Measurements from ENCODE around the gene NMT1.
"Not testable (repeated sequence)": the region's sequence is repeated elsewhere in the genome, so short reads cannot be mapped to it uniquely, and the experiment has no call there.

NMT1 gene

GRCh38 chr17:45038728-45039634 is 22.1 kb upstream of the NMT1 start:
- DNase-seq = no peak

- no peak for DNase-seq
Observed at GRCh38 chr17:45040459-45040858, 20.7 kb upstream of the NMT1 start.

DNA sequence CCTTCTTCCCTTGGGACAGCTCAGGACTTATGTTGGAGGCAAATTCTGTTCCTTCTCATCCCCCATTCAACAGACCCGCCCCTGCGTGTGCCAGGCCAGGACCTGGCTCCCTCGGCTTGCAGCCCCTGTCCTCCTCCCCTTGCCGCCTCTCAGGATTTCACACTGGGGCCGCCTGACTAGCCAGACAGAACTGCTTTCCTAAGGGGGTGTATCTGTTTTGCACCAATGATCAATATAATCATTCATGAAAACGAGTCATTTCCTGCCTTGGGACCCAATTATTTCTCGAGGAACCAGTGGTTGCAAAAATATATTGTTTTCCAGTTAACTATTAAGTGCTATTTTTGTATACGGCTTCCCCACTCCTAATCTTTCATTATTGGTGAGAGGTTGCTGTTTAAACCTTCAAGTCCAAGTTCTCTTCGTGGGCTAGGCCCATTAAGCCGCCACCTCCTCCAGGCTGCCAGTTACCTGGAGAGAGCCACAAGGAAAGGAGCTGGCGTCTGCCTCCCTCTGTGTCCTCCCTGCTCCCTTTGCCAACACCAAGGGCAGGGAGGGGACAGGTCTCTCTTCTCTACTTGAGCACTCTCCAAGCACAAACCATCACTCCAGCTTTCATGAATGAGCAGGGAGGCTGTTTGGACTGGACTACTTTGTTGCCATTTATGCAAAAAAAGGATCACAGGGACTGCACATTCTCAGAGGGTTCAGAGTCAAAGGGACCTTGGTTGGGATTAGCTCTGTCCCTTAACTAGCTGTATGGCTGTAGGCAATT is 18.6 kb upstream of the NMT1 start:
- DNase-seq = no peak

DNA sequence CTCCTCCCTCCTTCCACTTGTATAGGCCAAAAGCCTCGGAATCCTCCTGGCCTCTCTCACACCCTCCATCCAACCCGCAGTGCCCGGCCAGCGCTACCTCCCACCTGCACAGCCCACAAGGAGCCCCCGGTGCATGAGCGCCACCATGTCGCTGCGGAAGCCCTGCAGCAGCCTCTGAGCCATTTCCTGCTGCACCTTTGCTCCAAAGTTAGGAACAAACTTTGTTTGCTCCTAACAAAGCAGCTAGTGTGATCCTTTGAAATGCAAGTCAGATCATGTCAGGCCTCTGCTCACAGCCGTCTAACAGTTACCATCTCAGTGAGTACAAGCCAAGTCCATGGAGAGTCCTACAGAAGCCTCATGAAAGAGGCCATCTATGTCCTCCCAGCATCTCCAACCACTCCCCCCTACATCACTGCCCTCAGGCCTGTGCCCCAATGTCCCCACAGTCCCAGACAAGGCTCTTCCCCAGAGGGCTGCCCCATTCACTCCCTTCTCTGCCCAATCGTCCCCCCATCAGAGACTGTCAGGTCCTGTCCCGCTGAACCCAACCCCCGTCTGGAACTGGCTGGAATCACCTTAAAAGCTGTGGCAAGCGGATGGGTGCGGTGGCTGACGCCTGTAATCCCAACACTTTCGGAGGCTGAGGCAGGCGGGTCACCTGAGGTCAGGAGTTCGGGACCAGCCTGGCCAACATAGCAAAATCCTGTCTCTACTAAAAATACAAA is 17.1 kb upstream of the NMT1 start:
- no peak for DNase-seq

GRCh38 chr17:45046537-45047125 is 14.5 kb upstream of the NMT1 start:
- DNase-seq = no peak

- no peak for DNase-seq
Observed at GRCh38 chr17:45048795-45049563, 12.1 kb upstream of the NMT1 start.

DNA sequence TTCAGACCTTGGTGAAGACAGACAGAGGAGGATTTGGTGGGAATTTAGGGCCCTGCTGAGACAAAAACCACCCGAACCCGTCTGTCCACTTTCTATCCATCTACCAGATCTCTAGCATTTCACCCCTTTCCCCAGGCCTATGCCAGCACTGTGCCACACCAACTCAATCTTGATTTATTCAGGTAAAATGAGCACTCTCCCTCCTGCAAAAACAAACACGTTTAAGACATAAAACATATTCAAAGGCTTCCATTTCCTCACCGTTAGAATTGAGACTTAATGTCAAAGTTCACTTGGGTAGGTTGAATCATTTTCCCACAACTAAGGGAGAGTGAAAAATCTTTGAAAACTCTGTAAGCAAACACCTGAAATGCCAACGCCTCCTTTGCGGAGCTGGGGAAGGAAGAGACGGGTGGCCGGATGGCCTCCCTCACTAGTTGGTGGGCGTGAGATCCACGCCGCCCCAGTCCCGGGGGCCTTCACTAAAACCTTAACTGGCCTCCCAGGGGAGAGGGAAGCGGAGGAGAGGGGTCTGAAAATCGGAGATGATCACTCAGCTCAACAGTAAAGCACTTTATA is 10.5 kb upstream of the NMT1 start:
- no peak for DNase-seq

DNA sequence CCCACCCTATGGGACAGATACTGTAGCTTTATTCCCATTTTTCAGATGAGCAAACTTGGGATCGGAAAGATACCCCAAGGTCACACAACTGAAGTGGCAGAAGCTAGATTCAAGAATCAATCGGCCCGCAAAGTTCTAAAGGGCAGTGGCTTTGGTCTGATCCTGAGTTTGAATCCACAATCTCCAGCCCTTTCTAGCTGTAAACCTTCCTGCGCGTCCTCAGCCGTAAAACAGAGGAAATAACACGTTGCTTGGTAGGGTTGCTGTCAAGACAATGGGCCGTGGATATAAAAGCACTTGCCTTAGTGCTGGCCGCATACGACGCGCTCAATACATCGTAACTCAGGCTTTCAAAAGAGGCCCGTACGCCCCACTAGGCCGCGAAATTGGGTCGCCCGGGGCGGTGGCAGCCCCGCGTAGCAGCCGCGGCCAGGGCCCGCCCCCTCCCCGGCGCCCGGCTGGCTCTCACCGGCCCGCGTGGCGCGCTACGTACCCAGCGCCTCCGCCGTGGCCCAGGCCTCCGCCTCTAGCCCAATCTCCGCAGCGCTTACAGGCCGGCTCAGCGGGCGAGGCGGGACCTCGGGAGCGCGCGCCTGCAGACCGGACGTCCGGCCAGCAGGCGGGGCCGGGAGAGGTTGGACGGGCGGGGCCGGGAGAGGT is 9.9 kb upstream of the NMT1 start, which contains the start of gene DCAKD:
DCAKD (minus strand) TSS at position 573 of the 660 bp plus-strand sequence. CDS start 16,747 bp downstream, outside the sequence.
- peak; percentile 96 for DNase-seq

- not testable (repeated sequence) for DNase-seq
Observed at GRCh38 chr17:45051720-45052051, 9.4 kb upstream of the NMT1 start.

DNA sequence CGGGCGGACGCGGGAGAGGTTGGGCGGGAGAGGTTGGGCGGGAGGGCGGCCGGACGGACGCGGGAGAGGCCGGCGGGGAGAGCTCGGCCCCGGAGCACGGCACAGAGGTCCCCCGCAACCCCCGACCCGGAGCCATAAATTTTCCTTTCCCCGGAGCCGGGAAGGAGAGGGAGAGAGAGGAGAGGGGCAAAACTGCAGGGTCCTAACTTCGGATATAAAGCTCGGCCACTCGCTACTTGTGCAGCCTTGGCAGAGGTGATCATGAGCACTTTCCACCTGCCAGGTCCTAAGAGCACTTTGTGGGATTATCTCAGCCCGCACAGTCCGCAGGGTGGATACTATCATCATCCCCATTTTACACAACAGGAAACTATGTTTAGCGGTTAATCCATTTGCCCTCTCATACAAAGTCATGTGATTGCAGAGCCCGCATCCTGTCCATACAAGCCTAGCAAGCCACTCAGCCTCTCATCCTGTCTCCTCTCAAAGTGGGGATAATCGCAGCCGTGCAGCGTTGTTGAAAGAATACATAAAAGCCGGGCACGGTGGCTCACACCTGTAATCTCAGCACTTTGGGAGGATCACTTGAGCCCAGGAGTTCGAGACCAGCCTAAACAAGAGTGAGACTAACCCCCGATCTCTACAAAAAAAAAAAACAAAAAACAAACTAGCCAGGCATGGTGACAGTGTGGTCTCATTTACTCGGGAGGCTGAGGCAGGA is 8.9 kb upstream of the NMT1 start:
- DNase-seq = no peak

- no peak for DNase-seq
Observed at GRCh38 chr17:45060382-45060796, 728 bp upstream of the NMT1 start.

DNA sequence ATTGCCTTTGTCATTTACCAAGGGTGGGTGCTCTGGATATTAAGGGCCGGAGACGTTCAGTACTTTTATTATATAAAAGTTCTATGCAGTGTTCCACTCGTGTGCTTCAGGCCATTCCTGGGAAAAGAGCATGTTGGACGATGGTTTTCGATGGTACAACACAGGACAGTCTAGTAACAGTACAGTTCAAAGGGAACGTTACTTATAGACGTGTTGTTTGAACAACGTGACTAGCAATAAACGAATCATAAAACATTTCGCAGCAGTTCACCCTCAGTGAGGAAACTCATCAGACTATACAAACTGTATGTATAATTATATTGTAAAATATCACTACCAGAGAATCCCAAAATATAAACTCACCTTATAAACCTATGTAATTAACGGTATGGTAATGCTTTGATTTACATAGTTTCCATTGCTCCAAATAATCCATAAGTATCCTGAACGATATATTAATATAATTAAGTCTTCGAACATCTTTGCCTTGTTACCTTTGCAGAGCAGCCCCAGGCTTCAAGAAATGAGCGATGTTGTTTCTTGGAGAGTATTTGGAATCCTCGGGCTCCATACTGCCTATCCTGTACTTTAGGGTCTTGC is 589 bp downstream of the NMT1 start:
- no peak for DNase-seq

GRCh38 chr17:45063198-45063597 is 2.1 kb downstream of the NMT1 start:
- DNase-seq = no peak

DNA sequence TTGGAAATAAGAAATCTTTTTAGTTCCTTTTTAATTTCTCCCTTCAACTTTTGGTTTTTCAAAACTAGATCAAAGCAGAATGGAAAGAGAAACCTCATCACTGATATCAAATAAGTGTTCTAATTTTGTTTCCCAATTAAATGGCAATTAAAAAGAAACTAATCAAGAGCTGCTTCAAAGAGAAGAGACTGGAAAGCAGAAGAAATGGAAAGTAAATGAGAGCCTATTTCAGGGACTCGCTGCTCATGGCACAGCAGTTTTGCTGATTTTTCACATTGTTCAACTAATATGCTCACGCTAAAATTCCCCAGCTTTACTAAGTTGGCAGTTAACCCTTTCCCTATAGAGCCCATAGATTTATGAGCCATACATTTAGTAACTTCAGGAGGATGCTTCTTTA is 6.5 kb downstream of the NMT1 start:
- DNase-seq = no peak

DNA sequence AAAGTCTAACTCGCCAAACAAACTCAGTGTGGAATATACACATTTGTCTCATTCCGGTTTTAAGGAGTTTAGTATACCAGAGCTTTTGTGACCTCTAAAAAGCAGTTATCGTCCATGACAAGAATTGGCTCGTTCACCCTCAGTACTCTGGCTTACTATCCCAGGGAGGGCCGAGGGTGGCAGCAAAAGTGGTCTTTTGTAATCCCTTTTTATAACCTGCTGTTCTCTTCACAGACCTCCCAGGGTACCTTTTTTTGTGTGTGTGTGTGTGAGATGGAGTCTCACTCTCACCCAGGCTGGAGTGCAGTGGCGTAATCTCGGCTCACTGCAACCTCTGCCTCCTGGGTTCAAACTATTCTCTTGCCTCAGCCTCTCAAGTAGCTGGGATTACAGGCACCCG is 8.9 kb downstream of the NMT1 start:
- DNase-seq = no peak

DNA sequence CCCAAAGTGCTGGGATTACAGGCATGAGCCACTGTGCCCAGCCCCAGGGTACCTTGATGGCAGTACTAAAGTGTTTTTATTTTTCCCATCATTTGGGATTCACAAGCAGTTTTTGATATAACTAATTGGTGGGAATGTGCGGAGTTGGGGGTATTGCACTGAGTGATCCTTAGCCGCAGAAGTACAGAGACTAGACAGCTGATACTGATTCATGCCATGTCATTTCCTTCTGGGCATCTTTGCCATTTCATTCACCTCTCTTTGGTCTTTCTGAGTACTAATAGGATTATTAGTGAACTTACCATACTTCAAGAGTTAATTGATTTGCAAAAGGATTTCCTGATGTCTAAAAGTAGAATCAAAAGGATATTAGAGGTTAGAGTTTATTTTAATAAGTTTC is 9.7 kb downstream of the NMT1 start:
- no peak for DNase-seq

DNA sequence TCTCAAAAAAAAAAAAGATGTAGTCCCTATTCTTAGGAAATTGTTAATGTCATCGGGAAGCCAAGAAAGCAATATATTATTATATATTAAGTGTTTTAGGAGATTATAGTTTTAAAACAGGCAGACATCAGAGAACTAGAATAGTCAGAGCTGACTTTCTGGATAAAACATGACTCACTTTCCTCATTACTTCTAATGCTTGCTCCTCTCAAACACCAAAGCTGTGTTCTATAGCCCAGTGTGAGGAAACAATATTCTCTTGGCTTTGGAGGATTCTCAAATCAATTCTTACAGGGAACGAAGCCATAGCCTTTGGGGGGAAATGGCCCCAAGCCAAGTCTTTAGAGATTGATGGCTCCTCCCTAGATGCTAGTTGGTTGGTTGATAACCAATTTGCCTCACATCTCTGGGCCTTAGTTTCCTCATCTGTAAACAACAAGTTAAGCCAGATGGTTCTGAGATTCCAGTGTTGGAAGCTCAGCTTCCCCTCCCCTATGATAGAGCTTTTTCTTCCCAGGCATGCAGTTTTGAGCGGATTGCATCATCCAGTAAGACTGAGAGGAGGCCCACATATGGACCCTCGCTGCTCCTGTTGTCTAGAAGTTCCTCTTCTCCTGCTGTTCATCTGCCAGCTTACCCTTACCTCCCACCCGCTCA is 12.4 kb downstream of the NMT1 start:
- no peak for DNase-seq

GRCh38 chr17:45077643-45078042 is 16.5 kb downstream of the NMT1 start:
- DNase-seq = no peak

DNA sequence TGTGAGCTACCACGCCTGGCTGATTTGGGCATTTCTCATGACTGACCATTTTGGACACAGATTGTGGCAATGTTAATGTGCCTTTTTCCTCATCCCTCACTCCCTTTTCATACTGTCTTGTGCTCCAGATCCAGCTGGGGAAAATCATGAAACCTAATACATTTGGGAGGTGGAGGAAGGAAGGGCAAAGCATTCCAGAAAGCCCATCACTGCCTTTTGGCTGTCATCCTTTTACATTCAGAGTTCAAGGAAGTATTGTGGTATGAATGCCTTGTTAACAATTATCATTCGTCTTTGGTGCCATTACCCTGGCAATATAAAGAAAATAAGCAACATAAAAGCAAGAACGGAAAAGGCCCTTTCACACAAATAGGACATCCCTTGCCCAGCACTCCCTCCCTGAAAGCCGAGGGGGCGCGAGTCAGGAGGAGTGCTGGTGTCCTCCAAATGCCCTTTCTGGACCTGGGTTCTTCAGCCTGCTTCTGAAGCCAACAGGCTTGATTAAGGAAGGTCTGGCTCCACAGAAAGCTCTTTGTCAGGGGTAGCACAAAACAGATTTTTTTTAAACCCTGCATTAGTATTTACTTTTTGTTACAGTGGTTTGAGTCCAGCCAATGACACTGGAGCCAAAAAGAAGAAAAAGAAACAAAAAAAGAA is 20.1 kb downstream of the NMT1 start:
- DNase-seq = no peak

Data from left hindlimb (tissue), 1 donor.